Stomach (tissue), 4 donors: ENCODE data around the gene ADAMTS12.

Experiments used
- POLR2AphosphoS5 ChIP-seq, 3 donors: sonication (generic); formaldehyde crosslinking; IDR thresholded peaks; one replicate each; pipeline ENCODE4 v1.6.1; 2016; ENCODE audit warnings: antibody characterized with exemption in 3 of 3
- TF ChIP-seq, protein P1 (sequence below), 7 experiments: fragments of 450-650 bp in 4 of 7; fragments of 200-600 bp in 3 of 7; sonication (generic) in 3 of 7; IDR thresholded peaks; one replicate each; pipeline ENCODE4 v1.5.1; 2016 to 2019; ENCODE audit warnings: antibody characterized with exemption in 7 of 7, control low read depth in 2 of 7, mild to moderate bottlenecking in 1 of 7

- TF ChIP-seq, protein P1, sequence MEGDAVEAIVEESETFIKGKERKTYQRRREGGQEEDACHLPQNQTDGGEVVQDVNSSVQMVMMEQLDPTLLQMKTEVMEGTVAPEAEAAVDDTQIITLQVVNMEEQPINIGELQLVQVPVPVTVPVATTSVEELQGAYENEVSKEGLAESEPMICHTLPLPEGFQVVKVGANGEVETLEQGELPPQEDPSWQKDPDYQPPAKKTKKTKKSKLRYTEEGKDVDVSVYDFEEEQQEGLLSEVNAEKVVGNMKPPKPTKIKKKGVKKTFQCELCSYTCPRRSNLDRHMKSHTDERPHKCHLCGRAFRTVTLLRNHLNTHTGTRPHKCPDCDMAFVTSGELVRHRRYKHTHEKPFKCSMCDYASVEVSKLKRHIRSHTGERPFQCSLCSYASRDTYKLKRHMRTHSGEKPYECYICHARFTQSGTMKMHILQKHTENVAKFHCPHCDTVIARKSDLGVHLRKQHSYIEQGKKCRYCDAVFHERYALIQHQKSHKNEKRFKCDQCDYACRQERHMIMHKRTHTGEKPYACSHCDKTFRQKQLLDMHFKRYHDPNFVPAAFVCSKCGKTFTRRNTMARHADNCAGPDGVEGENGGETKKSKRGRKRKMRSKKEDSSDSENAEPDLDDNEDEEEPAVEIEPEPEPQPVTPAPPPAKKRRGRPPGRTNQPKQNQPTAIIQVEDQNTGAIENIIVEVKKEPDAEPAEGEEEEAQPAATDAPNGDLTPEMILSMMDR (IDR thresholded peaks at IDR 0.05) = no peak
- no peak for TF ChIP-seq POLR2AphosphoS5 (IDR thresholded peaks at IDR 0.05)
These were observed 49.3 kb upstream of the ADAMTS12 start for GRCh38 chr5:33941090-33941489.
